Fibroblast of skin of scalp (primary cell): ENCODE measurements around the gene RING1. TPM values are rescaled to one million over a fixed set of nuclear protein-coding genes. Genes with fewer than 3 reads are reported as not detected.

ENCODE experiments used
- DNase-seq: peaks from one replicate; pipeline ENCODE4 v3.0.0-alpha.2; 2013
- polyA plus RNA-seq, 2 experiments: library from polyadenylated mRNA; unstranded; fragments of 120-200 nt; gene quantifications; one replicate each; pipeline ENCODE4 v1.2.1, GENCODE V29; 2013; ENCODE audit not compliant: insufficient read length in 2 of 2

Gene RING1
- 52.6 TPM for polyA plus RNA-seq (2013, experiment 1 of 2; ENCODE audit: insufficient read length)
- 43.7 TPM for polyA plus RNA-seq (2013, experiment 2 of 2; ENCODE audit: insufficient read length)

- DNase-seq = peak; percentile 83
Measured at GRCh38 chr6:33208091-33208967, at the start of gene RING1. TSS of gene RING1 (plus strand) at chr6:33208500. CDS start at chr6:33208823, 323 bp downstream.

- no peak for DNase-seq
Measured at GRCh38 chr6:33160096-33160495, 48.2 kb upstream of the RING1 start.

DNA sequence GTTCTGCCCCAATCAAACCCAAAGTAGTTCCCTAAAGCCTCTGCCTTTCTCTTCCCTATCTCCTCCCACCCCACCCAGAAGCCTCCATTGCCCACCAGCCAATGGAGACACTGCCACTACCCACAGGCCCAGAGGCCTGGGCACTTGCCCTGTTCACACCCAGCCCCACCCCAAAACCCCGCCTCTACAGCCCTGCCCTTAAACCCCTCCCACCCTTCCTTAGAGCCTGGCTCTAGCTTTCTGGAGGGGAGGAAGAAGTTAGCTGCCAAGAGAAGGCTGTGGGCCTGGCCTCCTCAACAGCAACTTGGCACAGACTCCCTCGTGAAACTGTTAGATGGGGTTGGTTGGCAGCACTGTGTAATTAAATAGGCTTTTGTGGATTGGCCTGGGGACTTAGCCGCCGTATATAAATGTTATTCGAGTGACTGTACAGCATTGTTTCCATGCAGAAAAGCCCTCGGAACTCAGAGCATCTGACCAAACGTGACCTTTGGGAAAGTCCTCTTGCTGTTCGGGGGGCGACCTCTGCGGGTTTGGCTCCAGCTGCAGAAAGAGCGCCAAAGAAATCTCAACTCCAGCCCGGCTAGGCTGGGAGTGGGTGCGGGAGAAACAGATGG is 47.5 kb upstream of the RING1 start:
- DNase-seq = peak; percentile 79

DNA sequence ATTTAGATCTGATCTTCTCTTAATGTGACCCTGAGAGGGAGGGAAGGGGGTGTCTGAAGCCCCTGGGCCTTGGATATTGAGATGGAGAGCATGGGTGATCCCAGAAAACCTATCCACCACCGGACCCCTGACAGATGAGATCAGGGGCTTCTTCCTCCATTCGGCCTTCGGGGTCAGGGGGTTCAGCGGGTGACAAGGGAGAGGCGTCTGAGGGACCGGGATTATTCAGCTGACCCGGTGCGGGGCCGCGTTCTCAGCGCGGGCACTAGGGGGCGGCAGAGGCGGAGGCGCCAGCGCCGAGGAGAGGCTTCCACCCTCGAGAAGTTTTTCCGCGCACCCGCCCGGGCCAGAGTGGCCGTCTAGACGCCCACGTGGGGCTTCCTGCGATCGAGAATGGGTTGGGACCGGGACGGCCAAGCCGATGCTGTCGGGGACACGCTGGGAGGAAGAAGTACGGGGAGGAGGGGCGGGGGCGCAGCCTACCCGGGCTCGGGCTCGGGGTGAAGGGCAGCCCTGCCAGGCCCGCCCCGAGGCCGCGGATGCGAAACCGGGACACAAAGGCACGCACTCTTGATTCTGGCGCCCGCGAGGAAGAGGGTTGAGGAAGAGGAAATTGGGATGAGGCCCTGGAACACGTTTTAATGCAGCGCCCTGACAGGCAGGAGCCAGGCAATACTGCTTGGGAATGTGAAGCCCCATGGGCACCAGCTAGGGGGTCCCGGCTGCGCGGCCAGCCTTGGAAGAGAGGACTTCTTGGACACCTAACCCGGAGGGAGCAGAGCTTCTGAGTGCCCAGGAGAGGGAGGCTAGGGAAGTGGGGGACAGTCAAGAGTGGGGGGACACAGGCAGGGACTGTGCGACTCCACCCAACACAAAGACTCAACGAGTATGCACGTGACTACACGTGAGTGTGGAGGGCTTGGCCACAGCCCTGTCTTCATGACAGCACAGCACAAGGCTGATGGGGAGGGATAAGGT is 46.7 kb upstream of the RING1 start:
- peak; percentile 70 for DNase-seq

DNA sequence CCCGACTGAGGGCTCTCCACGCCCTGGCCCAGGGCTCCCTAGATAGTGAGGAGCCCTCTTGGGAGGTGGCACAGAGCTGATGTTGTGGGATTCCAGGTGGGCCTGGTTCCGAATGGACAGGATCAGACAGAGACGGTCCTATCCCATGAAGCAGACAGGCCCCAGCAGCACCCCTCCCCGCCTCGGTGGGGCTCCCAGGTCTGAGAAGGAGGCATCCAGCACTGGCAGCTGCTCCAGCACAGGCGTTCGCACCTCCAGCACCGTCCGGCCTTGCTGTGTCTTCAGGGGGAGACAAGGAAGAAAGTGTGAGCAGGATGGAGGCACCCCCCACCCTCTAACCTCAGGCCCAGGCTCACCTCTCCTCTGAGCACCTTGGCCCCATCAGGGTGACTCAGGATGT is 44.8 kb upstream of the RING1 start:
- DNase-seq = no peak

GRCh38 chr6:33164176-33164575 is 44.1 kb upstream of the RING1 start:
- DNase-seq = no peak

- DNase-seq = no peak
Measured at GRCh38 chr6:33164665-33165373, 43.5 kb upstream of the RING1 start.

DNA sequence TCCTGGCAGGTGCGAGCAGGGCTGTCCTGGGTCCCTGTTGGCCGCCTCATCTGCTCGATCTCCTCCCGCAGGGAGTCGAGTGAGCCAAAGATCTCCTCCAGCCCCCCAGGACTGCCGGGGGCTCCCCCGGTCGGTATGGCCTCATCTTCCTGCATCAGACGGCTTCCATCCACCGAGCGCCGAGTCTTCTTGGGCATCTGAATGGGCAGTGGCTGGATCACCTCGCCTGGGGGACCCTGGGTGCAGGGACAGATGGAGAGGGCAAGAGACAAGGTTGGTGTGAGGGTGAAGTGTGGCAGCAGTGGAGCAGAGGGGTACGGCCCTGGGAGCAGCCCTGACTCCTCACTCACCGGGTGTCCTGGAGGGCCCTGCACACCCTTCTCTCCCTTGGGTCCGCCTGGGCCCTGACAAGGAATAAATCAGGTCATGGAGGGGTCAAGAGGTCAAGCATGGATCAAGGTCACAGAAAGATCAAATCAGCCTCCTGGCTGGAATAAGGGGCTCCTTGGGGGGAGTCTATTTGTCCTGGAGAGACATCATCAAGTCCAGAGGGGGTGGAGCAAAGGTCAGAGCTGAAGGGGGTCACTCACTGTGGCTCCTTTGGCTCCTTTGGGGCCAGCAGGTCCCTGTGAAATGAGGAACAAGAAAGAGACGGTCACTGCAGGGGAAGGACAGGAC is 42.6 kb upstream of the RING1 start:
- DNase-seq = no peak

DNA sequence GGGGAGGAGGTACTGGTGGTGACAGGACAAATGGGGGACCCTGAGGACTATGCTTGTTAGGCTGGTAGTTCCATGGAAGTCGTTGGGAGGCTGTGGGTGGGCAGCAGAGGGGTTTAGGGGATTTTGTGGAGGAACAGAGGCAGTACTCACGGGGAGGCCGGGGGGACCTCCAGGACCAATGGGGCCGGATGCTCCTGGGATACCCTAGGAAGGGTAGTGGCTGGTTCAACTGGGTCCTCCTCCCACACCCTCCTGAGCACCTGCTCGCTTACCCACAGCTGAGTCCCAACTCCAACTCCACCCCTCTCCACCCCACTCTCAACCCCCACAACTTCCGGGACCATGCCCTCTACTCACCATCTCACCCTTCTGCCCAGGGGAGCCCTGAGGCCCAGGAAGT is 41.9 kb upstream of the RING1 start:
- no peak for DNase-seq

DNA sequence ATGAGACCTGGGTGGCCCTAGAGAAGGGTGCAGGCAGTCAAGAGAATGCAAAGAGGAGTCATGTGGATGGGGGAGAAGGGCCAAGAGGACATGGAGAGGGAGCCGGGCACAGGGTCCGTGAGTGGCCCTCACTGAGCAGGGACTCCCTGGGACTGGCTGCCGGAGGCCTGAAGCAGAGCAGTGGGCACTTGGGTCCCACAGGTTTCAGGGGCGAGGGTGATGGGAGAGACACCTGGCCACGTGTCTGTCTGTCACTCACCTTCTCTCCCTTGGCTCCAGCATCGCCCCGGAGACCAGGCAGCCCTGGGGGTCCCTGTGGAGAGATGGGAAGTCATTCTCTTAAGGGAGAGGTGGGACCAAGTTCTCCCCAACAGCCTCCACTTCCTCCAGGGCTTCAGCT is 41.5 kb upstream of the RING1 start:
- no peak for DNase-seq

DNA sequence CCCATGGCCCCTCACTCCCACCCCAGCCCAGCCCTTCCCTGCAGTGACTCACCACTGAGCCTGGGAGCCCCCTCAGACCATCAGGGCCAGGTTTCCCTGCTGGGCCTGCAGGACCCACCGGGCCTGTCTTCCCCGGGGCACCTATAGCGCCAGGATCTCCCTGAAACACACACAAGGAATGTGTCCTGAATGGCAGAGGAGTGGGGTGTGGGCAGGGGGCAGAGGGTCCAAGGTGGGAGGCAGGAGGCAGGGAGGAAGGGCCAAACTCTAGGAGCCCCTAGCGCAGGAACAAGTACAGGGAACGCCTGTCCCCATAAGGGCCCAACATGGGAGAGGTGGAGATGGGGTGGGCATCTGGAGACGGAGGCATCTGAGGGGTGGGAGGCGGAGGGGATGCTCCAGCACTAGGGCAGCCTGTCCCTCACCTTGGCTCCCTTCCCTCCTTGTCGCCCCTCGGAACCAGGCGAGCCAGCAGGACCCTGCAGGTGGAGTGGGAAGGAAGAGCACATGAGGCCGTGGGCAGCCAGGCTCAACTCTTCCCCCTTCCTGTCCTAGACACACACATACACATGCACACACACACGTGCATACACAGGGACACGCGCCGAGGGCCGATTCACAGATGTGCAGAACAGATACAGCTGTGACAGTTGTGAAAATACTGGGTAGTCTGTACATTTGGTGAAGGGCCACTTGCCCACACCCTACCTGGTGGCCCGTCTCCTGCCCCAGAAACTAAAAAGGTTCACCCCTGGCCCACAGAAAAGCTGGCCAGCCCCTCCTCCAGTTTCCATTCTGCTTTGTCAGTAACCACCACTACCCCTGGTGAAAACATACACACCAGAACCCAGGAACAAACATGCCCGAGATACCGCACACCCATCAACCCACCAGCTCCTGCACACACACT is 40.7 kb upstream of the RING1 start:
- DNase-seq = no peak

- no peak for DNase-seq
Measured at GRCh38 chr6:33168284-33168601, 40.1 kb upstream of the RING1 start.

DNA sequence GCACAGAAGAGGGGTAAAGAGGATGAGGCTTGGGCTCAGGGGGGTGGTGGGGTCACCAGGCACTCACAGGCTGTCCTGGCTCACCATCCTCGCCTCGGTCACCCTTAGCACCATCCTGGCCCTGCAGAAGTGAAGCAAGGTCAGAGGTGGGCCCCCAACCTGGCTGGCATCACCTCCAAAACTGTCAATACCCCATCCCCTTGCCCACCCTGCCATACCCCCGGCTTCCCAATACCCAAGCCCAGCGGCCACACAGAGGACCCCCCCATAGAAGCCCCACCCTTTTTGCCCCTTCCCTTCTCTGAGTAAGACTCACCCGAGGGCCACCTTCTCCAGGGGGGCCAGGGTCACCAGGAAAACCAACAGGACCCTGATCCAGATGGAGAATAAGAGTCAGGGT is 39.7 kb upstream of the RING1 start:
- DNase-seq = no peak

- DNase-seq = no peak
Measured at GRCh38 chr6:33169291-33170175, 38.8 kb upstream of the RING1 start.

GRCh38 chr6:33170176-33171015 is 37.9 kb upstream of the RING1 start:
- no peak for DNase-seq

- DNase-seq = no peak
Measured at GRCh38 chr6:33171016-33171879, 37.1 kb upstream of the RING1 start.

GRCh38 chr6:33171880-33172687 is 36.2 kb upstream of the RING1 start:
- no peak for DNase-seq
